Liver (tissue), 9 donors: ENCODE data around the gene RDM1. TPM values are rescaled to one million over a fixed set of nuclear protein-coding genes. Genes with fewer than 3 reads are reported as not detected.

ENCODE experiments used
- DNase-seq: peaks from one replicate; pipeline ENCODE4 v3.0.0-alpha.2; 2017; ENCODE audit warnings: low spot score
- H3K27ac ChIP-seq, 2 donors: one replicate each; pipeline ENCODE4 v1.7.0; 2013; ENCODE audit warnings: inconsistent platforms in 2 of 2, low read length in 2 of 2, control low read depth in 1 of 2, low read depth in 1 of 2, mild to moderate bottlenecking in 1 of 2
- H3K27me3 ChIP-seq, 4 donors: one replicate each; pipeline versions ENCODE4 v1.6.1 to v1.7.0; 2013; ENCODE audit warnings: low read length in 3 of 4, inconsistent platforms in 1 of 4, mild to moderate bottlenecking in 1 of 4, moderate library complexity in 1 of 4; ENCODE audit not compliant: control insufficient read depth in 4 of 4, insufficient read depth in 4 of 4
- H3K36me3 ChIP-seq, 4 donors: one replicate each; pipeline versions ENCODE4 v1.6.1 to v1.7.0; 2013; ENCODE audit warnings: low read length in 3 of 4, mild to moderate bottlenecking in 3 of 4, low read depth in 1 of 4, moderate library complexity in 1 of 4; ENCODE audit not compliant: control insufficient read depth in 4 of 4, insufficient read depth in 3 of 4
- H3K4me1 ChIP-seq, 4 donors: one replicate each; pipeline versions ENCODE4 v1.6.1 to v1.7.0; 2013; ENCODE audit warnings: low read length in 3 of 4, mild to moderate bottlenecking in 3 of 4, moderate library complexity in 1 of 4; ENCODE audit not compliant: control insufficient read depth in 4 of 4, insufficient read depth in 4 of 4
- H3K4me3 ChIP-seq, 3 donors: one replicate each; pipeline versions ENCODE4 v1.6.1 to v1.7.0; 2013; ENCODE audit warnings: low read length in 3 of 3, control low read depth in 1 of 3, low read depth in 1 of 3, mild to moderate bottlenecking in 1 of 3
- H3K9ac ChIP-seq, 2 donors: one replicate each; pipeline ENCODE4 v1.7.0; 2013; ENCODE audit warnings: low read length in 2 of 2, mild to moderate bottlenecking in 2 of 2, moderate library complexity in 2 of 2, control low read depth in 1 of 2, low read depth in 1 of 2
- H3K9me3 ChIP-seq, 4 donors: one replicate each; pipeline versions ENCODE4 v1.6.1 to v1.7.0; 2013; ENCODE audit warnings: low read length in 3 of 4; ENCODE audit not compliant: control insufficient read depth in 4 of 4
- ATF3 ChIP-seq: IDR thresholded peaks from 2 replicates; pipeline ENCODE4 v1.6.1; 2016; ENCODE audit warnings: antibody characterized with exemption
- CTCF ChIP-seq: fragments of 150-350 bp; IDR thresholded peaks from 2 replicates; pipeline ENCODE4 v1.5.1; 2017; ENCODE audit warnings: improper control_type of control experiment, low read depth, low read length; ENCODE audit not compliant: missing input control
- EGR1 ChIP-seq, 2 donors: IDR thresholded peaks; 2 replicates each; pipeline ENCODE4 v1.6.1; 2016 to 2018; ENCODE audit warnings: antibody characterized with exemption in 2 of 2, low read depth in 2 of 2
- FOXA1 ChIP-seq: IDR thresholded peaks from 2 replicates; pipeline ENCODE4 v1.6.1; 2016; ENCODE audit warnings: antibody characterized with exemption
- FOXA2 ChIP-seq: IDR thresholded peaks from 2 replicates; pipeline ENCODE4 v1.6.1; 2016; ENCODE audit warnings: antibody characterized with exemption
- RAD21 ChIP-seq, 2 donors: IDR thresholded peaks; 2 replicates each; pipeline ENCODE4 v1.6.1; 2016; ENCODE audit warnings: antibody characterized with exemption in 2 of 2, mild to moderate bottlenecking in 2 of 2
- RXRA ChIP-seq, 2 donors: IDR thresholded peaks; 2 replicates each; pipeline ENCODE4 v1.6.1; 2017 to 2018; ENCODE audit warnings: antibody characterized with exemption in 2 of 2, mild to moderate bottlenecking in 1 of 2
- SP1 ChIP-seq: IDR thresholded peaks from 2 replicates; pipeline ENCODE4 v1.6.1; 2018; ENCODE audit warnings: antibody characterized with exemption, mild to moderate bottlenecking
- TAF1 ChIP-seq: conservative IDR thresholded peaks from 2 replicates; pipeline ENCODE4 v1.6.1; 2016; ENCODE audit warnings: antibody characterized with exemption, mild to moderate bottlenecking
- YY1 ChIP-seq: IDR thresholded peaks from 2 replicates; pipeline ENCODE4 v1.6.1; 2016; ENCODE audit warnings: antibody characterized with exemption, mild to moderate bottlenecking
- ZBTB33 ChIP-seq: IDR thresholded peaks from 2 replicates; pipeline ENCODE4 v1.6.1; 2016; ENCODE audit warnings: antibody characterized with exemption
- WGBS: extraction: QIAGEN DNeasy Blood & Tissue Kit; methylation state at CpG from one replicate; pipeline ENCODE4 v1.1.7; 2013; 5-methylcytosine and 5-hydroxymethylcytosine counted together
- polyA plus RNA-seq, 2 donors: library from polyadenylated mRNA; stranded (reverse) in 1 of 2; unstranded in 1 of 2; fragments of 200-250 nt in 1 of 2; fragments of >200 nt in 1 of 2; fragmentation: Nextera tagmentation in 1 of 2; extraction: Ambion mirVana in 1 of 2; gene quantifications; one replicate each; pipeline versions ENCODE4 v1.2.1 to v1.2.3, GENCODE V29; 2013 to 2015
- total RNA-seq, 2 donors: library from RNA; depleted of rRNA; stranded (reverse); fragments of >200 nt; gene quantifications; one replicate each; pipeline ENCODE4 v1.2.3, GENCODE V29; 2014
- donor health status: healthy.
- donor health status: healthy.
- donor health status: healthy.
- donor health status: healthy.
- donor health status: healthy.

RDM1 gene
- total and polyA plus RNA-seq, 4 donors: 0.29 to 1.9 (median 0.42) TPM; not detected in 1

GRCh38 chr17:35891269-35891668 is 39.3 kb downstream of the RDM1 start:
- no peak overlapping the region for H3K27ac ChIP-seq

GRCh38 chr17:35890774-35891155 is 39.8 kb downstream of the RDM1 start:
- Histone ChIP-seq H3K9me3 (no peaks in the 10 kb centered on the region), H3K9ac (no peak overlapping the region), H3K4me1 (peaks cover 0 to 6% (median 1%) of the 10 kb centered on the region in 4 donors), H3K36me3 (no peaks in the 10 kb centered on the region), H3K27me3 (no peaks in the 10 kb centered on the region), H3K27ac (no peak overlapping the region), H3K4me3 (no peak overlapping the region)
- TF ChIP-seq ATF3: no peak
- no peak for DNase-seq
- 77% methylated on average over 4 of the region's 4 CpGs for WGBS

More at GRCh38 chr17:35891269-35891668, 39.3 kb downstream of the RDM1 start:
- Histone ChIP-seq H3K9ac (no peak overlapping the region), H3K4me3 (no peak overlapping the region), H3K4me1 (peaks cover 0 to 6% (median 1%) of the 10 kb centered on the region in 4 donors), H3K27me3 (no peaks in the 10 kb centered on the region), H3K9me3 (no peaks in the 10 kb centered on the region), H3K36me3 (no peaks in the 10 kb centered on the region)
- DNase-seq: no peak
- WGBS: 88% methylated on average over 4 of the region's 4 CpGs
- no peak for TF ChIP-seq ZBTB33
- TF ChIP-seq SP1: no peak
- no peak for TF ChIP-seq FOXA1
- TF ChIP-seq RAD21 (IDR thresholded peaks at IDR 0.05): no peak

- no peak for DNase-seq
Measured at GRCh38 chr17:35889818-35890773, 40.5 kb downstream of the RDM1 start.

More at GRCh38 chr17:35889818-35890773, 40.5 kb downstream of the RDM1 start:
- Histone ChIP-seq H3K27ac (peak overlapping the region in 1 of 2 donors; percentile 48), H3K27me3 (no peaks in the 10 kb centered on the region), H3K9me3 (no peaks in the 10 kb centered on the region), H3K36me3 (no peaks in the 10 kb centered on the region), H3K9ac (no peak overlapping the region), H3K4me3 (no peak overlapping the region), H3K4me1 (peaks cover 0 to 6% (median 1%) of the 10 kb centered on the region in 4 donors)
- WGBS: 87% methylated on average over 2 of the region's 2 CpGs
- no peak for TF ChIP-seq TAF1
- TF ChIP-seq ATF3: no peak
- no peak for TF ChIP-seq CTCF
- no peak for TF ChIP-seq EGR1 (IDR thresholded peaks at IDR 0.05; ENCODE audit: low read depth in 2 of 2)
- TF ChIP-seq FOXA1: no peak
- peak; percentile 45 for TF ChIP-seq YY1
- no peak for TF ChIP-seq RXRA (IDR thresholded peaks at IDR 0.05)
- TF ChIP-seq FOXA2: no peak
